HCT116 (cell line): ENCODE measurements around the gene IL32. TPM values are rescaled to one million over a fixed set of nuclear protein-coding genes. Genes with fewer than 3 reads are reported as not detected.

ENCODE experiments used
- ATAC-seq: fragments of 200-7000 bp; cut with Tn5 transposase; 2 replicates; pipeline ENCODE4 v1.9.1; 2020; ENCODE audit warnings: mild to moderate bottlenecking, moderate library complexity
- BruUV-seq: library from RNA; stranded (reverse); fragments of 400-500 nt; replicated peaks from 2 replicates; lab custom pipeline; 2021; lab: Mats Ljungman, UMichigan
- CTCF ChIA-PET: fragments of 300-600 bp; sonication (Branson Sonifier 250); formaldehyde crosslinking; loops from one replicate; lab custom pipeline; 2021; ENCODE audit warnings: antibody characterized with exemption; lab: Charles Lee
- POLR2A ChIA-PET: fragments of 300-600, 350-600 bp; sonication (Branson Sonifier 250); formaldehyde crosslinking; loops from one replicate; lab custom pipeline; 2021; ENCODE audit warnings: antibody characterized with exemption; lab: Charles Lee
- RAD21 ChIA-PET, 2 experiments: fragments of 300-600 bp; sonication (Branson Sonifier 250); formaldehyde crosslinking; loops; one replicate each; lab custom pipeline; 2023; ENCODE audit warnings: low total read pairs in 2 of 2; ENCODE audit not compliant: uncharacterized antibody in 2 of 2, unreplicated experiment in 2 of 2, low non-redundant PET in 1 of 2; lab: Charles Lee
- DNase-seq: peaks from one replicate; pipeline ENCODE4 v3.0.0-alpha.2; 2010; ENCODE audit warnings: low read depth, low spot score
- H2AFZ ChIP-seq: fragments of 200-600 bp; shearing (Covaris generic), sonication (generic); 2 replicates; pipeline ENCODE4 v1.6.1; 2017; ENCODE audit warnings: low read depth, mixed run types, mixed read lengths, antibody characterized with exemption, low read length; ENCODE audit not compliant: poor library complexity, severe bottlenecking
- H3K27ac ChIP-seq: 2 replicates; pipeline ENCODE4 v1.5.1; 2012; ENCODE audit warnings: low read depth, low read length
- H3K27me3 ChIP-seq: fragments of 200-600 bp; sonication (generic); 2 replicates; pipeline ENCODE4 v1.6.1; 2016; ENCODE audit warnings: mixed run types, low read length, mixed read lengths; ENCODE audit not compliant: insufficient read depth
- H3K36me3 ChIP-seq, 2 experiments: fragments of 200-500 bp in 1 of 2; fragments of 200-600 bp in 1 of 2; sonication (Bioruptor generic) in 1 of 2; sonication (generic) in 1 of 2; 2 replicates each; pipeline versions ENCODE4 v1.5.1 to v1.6.1; 2014 to 2016; ENCODE audit warnings: low read length in 2 of 2, inconsistent platforms in 1 of 2, mixed read lengths in 1 of 2, mixed run types in 1 of 2; ENCODE audit not compliant: insufficient read depth in 2 of 2, control insufficient read depth in 1 of 2
- H3K4me1 ChIP-seq, 2 experiments: fragments of 200-600 bp in 1 of 2; sonication (generic) in 1 of 2; 2 replicates each; pipeline versions ENCODE4 v1.5.1 to v1.6.1; 2012 to 2017; ENCODE audit warnings: low read length in 2 of 2, inconsistent platforms in 1 of 2, mild to moderate bottlenecking in 1 of 2, mixed read lengths in 1 of 2, mixed run types in 1 of 2, moderate library complexity in 1 of 2; ENCODE audit not compliant: insufficient read depth in 2 of 2, control insufficient read depth in 1 of 2
- H3K4me2 ChIP-seq: fragments of 200-600 bp; sonication (generic); 2 replicates; pipeline ENCODE4 v1.6.1; 2017; ENCODE audit warnings: mixed run types, low read length, mixed read lengths
- H3K4me3 ChIP-seq, 2 experiments: fragments of 200-600 bp in 1 of 2; sonication (generic) in 1 of 2; replicated peaks in 1 of 2; 2 replicates each; pipeline ENCODE4 v1.5.1; 2011 to 2016; ENCODE audit warnings: low read length in 2 of 2, control low read depth in 1 of 2, low read depth in 1 of 2, mild to moderate bottlenecking in 1 of 2, mixed read lengths in 1 of 2, mixed run types in 1 of 2
- H3K79me2 ChIP-seq: fragments of 200-600 bp; sonication (generic); 2 replicates; pipeline ENCODE4 v1.6.1; 2017; ENCODE audit warnings: mild to moderate bottlenecking, mixed run types, low read length, moderate library complexity, mixed read lengths; ENCODE audit not compliant: insufficient read depth
- H3K9ac ChIP-seq: fragments of 200-600 bp; sonication (generic); 2 replicates; pipeline ENCODE4 v1.6.1; 2016; ENCODE audit warnings: low read length, mixed read lengths
- H3K9me2 ChIP-seq: fragments of 200-600 bp; sonication (generic), shearing (Covaris generic); 2 replicates; pipeline ENCODE4 v1.6.1; 2017; ENCODE audit warnings: mixed run types, mild to moderate bottlenecking, moderate library complexity; ENCODE audit not compliant: insufficient read depth
- H3K9me3 ChIP-seq, 2 experiments: fragments of 200-500 bp in 1 of 2; fragments of 200-600 bp in 1 of 2; sonication (Bioruptor generic) in 1 of 2; sonication (generic) in 1 of 2; 2 replicates each; pipeline ENCODE4 v1.6.1; 2014 to 2017; ENCODE audit warnings: low read length in 2 of 2, mixed read lengths in 2 of 2, inconsistent platforms in 1 of 2, low read depth in 1 of 2, mild to moderate bottlenecking in 1 of 2, mixed run types in 1 of 2, moderate library complexity in 1 of 2; ENCODE audit not compliant: control insufficient read depth in 1 of 2, insufficient read depth in 1 of 2
- H4K20me1 ChIP-seq: fragments of 200-600 bp; sonication (generic), shearing (Covaris generic); 2 replicates; pipeline ENCODE4 v1.6.1; 2017; ENCODE audit warnings: mixed run types, mild to moderate bottlenecking, moderate library complexity; ENCODE audit not compliant: insufficient read depth
- CBX3 ChIP-seq: IDR thresholded peaks from 2 replicates; pipeline ENCODE4 v1.6.1; 2012; ENCODE audit warnings: low read depth
- CEBPB ChIP-seq: IDR thresholded peaks from 2 replicates; pipeline ENCODE4 v1.6.1; 2012; ENCODE audit warnings: low read depth
- EGR1 ChIP-seq: IDR thresholded peaks from 2 replicates; pipeline ENCODE4 v1.6.1; 2012; ENCODE audit warnings: low read depth
- EZH2phosphoT487 ChIP-seq: fragments of 200-600 bp; IDR thresholded peaks from 2 replicates; pipeline ENCODE4 v1.6.1; 2018; ENCODE audit warnings: antibody characterized with exemption, borderline replicate concordance
- FOSL1 ChIP-seq: IDR thresholded peaks from 2 replicates; pipeline ENCODE4 v1.6.1; 2012; ENCODE audit warnings: low read depth
- JUND ChIP-seq: IDR thresholded peaks from 2 replicates; pipeline ENCODE4 v1.6.1; 2012
- MAX ChIP-seq: IDR thresholded peaks from 2 replicates; pipeline ENCODE4 v1.6.1; 2012
- POLR2A ChIP-seq: IDR thresholded peaks from 2 replicates; pipeline ENCODE4 v1.7.0; 2011; ENCODE audit warnings: borderline replicate concordance; ENCODE audit not compliant: insufficient read depth, insufficient read length; ENCODE audit errors: extremely low read depth
- POLR2AphosphoS5 ChIP-seq: IDR thresholded peaks from 2 replicates; pipeline ENCODE4 v1.6.1; 2011; ENCODE audit warnings: mild to moderate bottlenecking, low read depth, low read length, moderate library complexity
- RAD21 ChIP-seq: IDR thresholded peaks from 2 replicates; pipeline ENCODE4 v1.6.1; 2012; ENCODE audit warnings: low read depth, mild to moderate bottlenecking
- SIN3A ChIP-seq: IDR thresholded peaks from 2 replicates; pipeline ENCODE4 v1.6.1; 2012; ENCODE audit warnings: low read depth
- SP1 ChIP-seq: IDR thresholded peaks from 2 replicates; pipeline ENCODE4 v1.6.1; 2012; ENCODE audit warnings: low read depth
- SRF ChIP-seq: IDR thresholded peaks from 2 replicates; pipeline ENCODE4 v1.6.1; 2012; ENCODE audit warnings: low read depth
- YY1 ChIP-seq: IDR thresholded peaks from 2 replicates; pipeline ENCODE4 v1.6.1; 2011; ENCODE audit warnings: low read length, low read depth, moderate library complexity, mild to moderate bottlenecking; ENCODE audit not compliant: insufficient replicate concordance; ENCODE audit errors: extremely low read depth
- ZBTB33 ChIP-seq: IDR thresholded peaks from 2 replicates; pipeline ENCODE4 v1.6.1; 2011; ENCODE audit warnings: mild to moderate bottlenecking, low read length, moderate library complexity; ENCODE audit not compliant: insufficient replicate concordance; ENCODE audit errors: extremely low read depth
- ZFX ChIP-seq: fragments of 450-650 bp; IDR thresholded peaks from 2 replicates; pipeline ENCODE4 v1.6.1; 2017
- ZNF274 ChIP-seq: fragments of 200-500 bp; sonication (Bioruptor generic); IDR thresholded peaks from 2 replicates; pipeline ENCODE4 v1.6.1; 2014; ENCODE audit warnings: mild to moderate bottlenecking, low read depth, low read length, inconsistent platforms
- intact Hi-C: fragments of 100-400 bp; cut with micrococcal nuclease; formaldehyde crosslinking; loops from 2 replicates; pipeline ENCODE4 v1.10.0; 2022
- total RNA-seq: library from RNA; stranded (reverse); gene quantifications from one replicate; pipeline ENCODE4 v1.2.1, GENCODE V29; 2021; ENCODE audit not compliant: unreplicated experiment
- TF ChIP-seq, protein P1 (sequence below), 3 experiments: fragments of 200-600 bp in 1 of 3; sonication (generic) in 1 of 3; IDR thresholded peaks in 2 of 3; conservative IDR thresholded peaks in 1 of 3; 2 replicates each; pipeline ENCODE4 v1.5.1; 2012 to 2017; ENCODE audit warnings: low read depth in 2 of 3, low read length in 2 of 3, antibody characterized with exemption in 1 of 3, borderline replicate concordance in 1 of 3, control low read depth in 1 of 3, mild to moderate bottlenecking in 1 of 3, mixed read lengths in 1 of 3, mixed run types in 1 of 3, moderate library complexity in 1 of 3; ENCODE audit not compliant: insufficient read depth in 1 of 3

Gene IL32
- total RNA-seq, 1 experiment from 2014 or later = 13.7 TPM

GRCh38 chr16:3101841-3102470 lies 36.5 kb downstream of the IL32 start (continued):
- TF ChIP-seq POLR2A (no peak), FOSL1 (no peak), EGR1 (no peak), EZH2phosphoT487 (no peak), YY1 (no peak), SIN3A (no peak), POLR2AphosphoS5 (no peak)

GRCh38 chr16:3106205-3106928 lies 40.9 kb downstream of the IL32 start:
- Histone ChIP-seq H3K4me1 (peaks cover 6 to 24% of the 10 kb centered on the region in 2 experiments; a peak in 3 of 4 replicates), H3K4me3 (peak overlapping the region; percentile 62 to 74), H3K79me2 (no peaks in the 10 kb centered on the region), H4K20me1 (no peaks in the 10 kb centered on the region), H3K9me3 (no peaks in the 10 kb centered on the region), H3K9me2 (no peaks in the 10 kb centered on the region), H2AFZ (no peak overlapping the region), H3K27ac (peak overlapping the region; percentile 86), H3K4me2 (peak overlapping the region; percentile 90), H3K36me3 (no peaks in the 10 kb centered on the region), H3K27me3 (no peaks in the 10 kb centered on the region), H3K9ac (peak overlapping the region; percentile 84)
- ChIA-PET CTCF (interaction anchor here (0.6 to 1.9 kb wide), 5 partner anchors 9 to 47 kb away, joined by 3 to 5 read pairs (median 3); no protein-coding TSS in a partner anchor), POLR2A (interaction anchor here (0.6 to 0.7 kb wide), 4 partner anchors 9 to 376 kb away, joined by 3 to 7 read pairs (median 4); no protein-coding TSS in a partner anchor), RAD21 (interaction anchor here in 1 of 2 experiments (0.6 kb wide), 1 partner anchor 32 kb away, joined by 7 read pairs; no protein-coding TSS in a partner anchor)
- peak; percentile 92 for ATAC-seq
- intact Hi-C loops = no loop called here
- DNase-seq = peak; percentile 84
- BruUV-seq = no TSS peak
- peak; percentile 71 for TF ChIP-seq MAX
- no peak for TF ChIP-seq CEBPB
- TF ChIP-seq FOSL1 = no peak
- TF ChIP-seq POLR2A = peak; percentile 52
- TF ChIP-seq SP1 = 0 out of 2 replicates have a peak, but pooled peaks have one; percentile 22
- peak; percentile 49; the same call in 1 of the 2 replicates for TF ChIP-seq EGR1
- TF ChIP-seq ZNF274 = no peak
- TF ChIP-seq ZBTB33 = no peak
- TF ChIP-seq RAD21 = no peak
- TF ChIP-seq SRF = no peak
- TF ChIP-seq ZFX = peak; percentile 70; the same call in 1 of the 2 replicates
- peak; percentile 74 for TF ChIP-seq YY1
- TF ChIP-seq JUND = no peak
- TF ChIP-seq, protein P1, sequence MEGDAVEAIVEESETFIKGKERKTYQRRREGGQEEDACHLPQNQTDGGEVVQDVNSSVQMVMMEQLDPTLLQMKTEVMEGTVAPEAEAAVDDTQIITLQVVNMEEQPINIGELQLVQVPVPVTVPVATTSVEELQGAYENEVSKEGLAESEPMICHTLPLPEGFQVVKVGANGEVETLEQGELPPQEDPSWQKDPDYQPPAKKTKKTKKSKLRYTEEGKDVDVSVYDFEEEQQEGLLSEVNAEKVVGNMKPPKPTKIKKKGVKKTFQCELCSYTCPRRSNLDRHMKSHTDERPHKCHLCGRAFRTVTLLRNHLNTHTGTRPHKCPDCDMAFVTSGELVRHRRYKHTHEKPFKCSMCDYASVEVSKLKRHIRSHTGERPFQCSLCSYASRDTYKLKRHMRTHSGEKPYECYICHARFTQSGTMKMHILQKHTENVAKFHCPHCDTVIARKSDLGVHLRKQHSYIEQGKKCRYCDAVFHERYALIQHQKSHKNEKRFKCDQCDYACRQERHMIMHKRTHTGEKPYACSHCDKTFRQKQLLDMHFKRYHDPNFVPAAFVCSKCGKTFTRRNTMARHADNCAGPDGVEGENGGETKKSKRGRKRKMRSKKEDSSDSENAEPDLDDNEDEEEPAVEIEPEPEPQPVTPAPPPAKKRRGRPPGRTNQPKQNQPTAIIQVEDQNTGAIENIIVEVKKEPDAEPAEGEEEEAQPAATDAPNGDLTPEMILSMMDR (IDR thresholded peaks at IDR 0.05 in 2 of 3, conservative IDR thresholded peaks at IDR 0.05 in 1 of 3; ENCODE audit: borderline replicate concordance in 1 of 3, insufficient read depth in 1 of 3, low read depth in 2 of 3, low read length in 2 of 3) = no peak
- 0 out of 2 replicates have a peak, but pooled peaks have one; percentile 14 for TF ChIP-seq CBX3
